Neural progenitor cell (in vitro differentiated cells): ENCODE measurements around the gene TSC2. TPM values are rescaled to one million over a fixed set of nuclear protein-coding genes. Genes with fewer than 3 reads are reported as not detected.

Source experiments
- DNase-seq: peaks from one replicate; pipeline ENCODE4 v3.0.0-alpha.2; 2016; ENCODE audit warnings: low spot score
- H2AFZ ChIP-seq: fragments of 200-600 bp; sonication (generic); replicated peaks from 2 replicates; pipeline ENCODE4 v1.6.1; 2016; ENCODE audit warnings: antibody characterized with exemption
- H3F3A ChIP-seq: fragments of 200-600 bp; sonication (generic); 2 replicates; pipeline ENCODE4 v1.6.1; 2016; ENCODE audit warnings: antibody characterized with exemption, low read depth
- H3K27ac ChIP-seq: fragments of 200-600 bp; sonication (generic); 2 replicates; pipeline ENCODE4 v1.5.1; 2016; ENCODE audit warnings: mild to moderate bottlenecking
- H3K27me3 ChIP-seq: fragments of 200-600 bp; sonication (generic); 2 replicates; pipeline ENCODE4 v1.6.1; 2016; ENCODE audit warnings: mild to moderate bottlenecking, moderate library complexity
- H3K36me3 ChIP-seq: fragments of 200-600 bp; sonication (generic); 2 replicates; pipeline ENCODE4 v1.5.1; 2016
- H3K4me1 ChIP-seq: fragments of 200-600 bp; sonication (generic); 2 replicates; pipeline ENCODE4 v1.6.1; 2016; ENCODE audit warnings: mixed run types
- H3K4me2 ChIP-seq: fragments of 200-600 bp; sonication (generic); 2 replicates; pipeline ENCODE4 v1.6.1; 2016
- H3K4me3 ChIP-seq: fragments of 200-600 bp; sonication (generic); 2 replicates; pipeline ENCODE4 v1.5.1; 2016
- H3K79me2 ChIP-seq: fragments of 200-600 bp; sonication (generic); 2 replicates; pipeline ENCODE4 v1.6.1; 2016; ENCODE audit warnings: low read depth
- H3K9ac ChIP-seq: fragments of 200-600 bp; sonication (generic); 2 replicates; pipeline ENCODE4 v1.6.1; 2016
- H3K9me3 ChIP-seq: fragments of 200-600 bp; sonication (generic); 2 replicates; pipeline ENCODE4 v1.5.1; 2016; ENCODE audit warnings: low read depth
- H4K20me1 ChIP-seq: fragments of 200-600 bp; sonication (generic); 2 replicates; pipeline ENCODE4 v1.6.1; 2016; ENCODE audit warnings: low read depth
- H3K27ac Mint-ChIP-seq: 3 replicates; pipeline ENCODE4 v1.8.0; 2021; ENCODE audit warnings: mixed read lengths
- H3K27me3 Mint-ChIP-seq: 2 replicates; pipeline ENCODE4 v1.8.0; 2022; ENCODE audit warnings: low read depth, mild to moderate bottlenecking, inconsistent platforms, moderate library complexity, mixed read lengths; ENCODE audit not compliant: insufficient read depth
- H3K36me3 Mint-ChIP-seq: 3 replicates; pipeline ENCODE4 v1.8.0; 2021; ENCODE audit warnings: mixed read lengths
- H3K4me1 Mint-ChIP-seq: 3 replicates; pipeline ENCODE4 v1.8.0; 2021; ENCODE audit warnings: mixed read lengths
- H3K4me3 Mint-ChIP-seq: 3 replicates; pipeline ENCODE4 v1.8.0; 2021; ENCODE audit warnings: mild to moderate bottlenecking, moderate library complexity, mixed read lengths
- H3K9me3 Mint-ChIP-seq: 3 replicates; pipeline ENCODE4 v1.8.0; 2020; ENCODE audit warnings: mixed read lengths
- EZH2 ChIP-seq: fragments of 200-600 bp; sonication (generic); IDR thresholded peaks from 2 replicates; pipeline ENCODE4 v1.6.1; 2017; ENCODE audit warnings: antibody characterized with exemption, mild to moderate bottlenecking, moderate library complexity
- EZH2phosphoT487 ChIP-seq: fragments of 200-600 bp; sonication (generic); IDR thresholded peaks from 2 replicates; pipeline ENCODE4 v1.6.1; 2017; ENCODE audit warnings: antibody characterized with exemption
- total RNA-seq: library from RNA; depleted of rRNA; stranded (reverse); fragments of >200 nt; gene quantifications from 2 replicates; pipeline ENCODE4 v1.2.3, GENCODE V29; 2015; ENCODE audit warnings: low replicate concordance
- TF ChIP-seq, protein P1 (sequence below): fragments of 200-600 bp; sonication (generic); IDR thresholded peaks from 2 replicates; pipeline ENCODE4 v1.5.1; 2017; ENCODE audit warnings: antibody characterized with exemption, mild to moderate bottlenecking

The TSC2 gene
- total RNA-seq, 1 donor from 2014 or later, result 55.1 TPM

DNA sequence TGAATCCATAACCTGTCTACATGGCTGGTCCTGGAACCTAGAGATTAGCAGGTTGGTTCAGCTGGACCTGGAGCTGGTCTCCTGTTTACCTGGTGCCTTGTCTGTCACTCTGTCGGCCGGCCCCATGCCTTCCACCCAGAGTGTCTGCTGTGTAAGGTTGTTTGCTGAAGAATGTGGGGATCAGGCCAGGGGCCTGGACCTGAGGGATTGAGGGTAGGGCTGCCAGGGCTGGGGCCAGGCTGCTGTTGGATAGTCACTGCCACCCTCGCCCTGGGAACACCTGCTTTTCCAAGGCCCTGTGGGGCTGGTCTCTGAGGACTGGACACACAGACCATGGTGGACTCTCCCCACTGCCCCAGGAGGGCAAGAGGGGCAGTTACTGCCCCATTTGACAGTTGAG, 19.6 kb upstream of the TSC2 start:
- no peak for DNase-seq
- TF ChIP-seq EZH2phosphoT487, result no peak
- TF ChIP-seq, protein P1, sequence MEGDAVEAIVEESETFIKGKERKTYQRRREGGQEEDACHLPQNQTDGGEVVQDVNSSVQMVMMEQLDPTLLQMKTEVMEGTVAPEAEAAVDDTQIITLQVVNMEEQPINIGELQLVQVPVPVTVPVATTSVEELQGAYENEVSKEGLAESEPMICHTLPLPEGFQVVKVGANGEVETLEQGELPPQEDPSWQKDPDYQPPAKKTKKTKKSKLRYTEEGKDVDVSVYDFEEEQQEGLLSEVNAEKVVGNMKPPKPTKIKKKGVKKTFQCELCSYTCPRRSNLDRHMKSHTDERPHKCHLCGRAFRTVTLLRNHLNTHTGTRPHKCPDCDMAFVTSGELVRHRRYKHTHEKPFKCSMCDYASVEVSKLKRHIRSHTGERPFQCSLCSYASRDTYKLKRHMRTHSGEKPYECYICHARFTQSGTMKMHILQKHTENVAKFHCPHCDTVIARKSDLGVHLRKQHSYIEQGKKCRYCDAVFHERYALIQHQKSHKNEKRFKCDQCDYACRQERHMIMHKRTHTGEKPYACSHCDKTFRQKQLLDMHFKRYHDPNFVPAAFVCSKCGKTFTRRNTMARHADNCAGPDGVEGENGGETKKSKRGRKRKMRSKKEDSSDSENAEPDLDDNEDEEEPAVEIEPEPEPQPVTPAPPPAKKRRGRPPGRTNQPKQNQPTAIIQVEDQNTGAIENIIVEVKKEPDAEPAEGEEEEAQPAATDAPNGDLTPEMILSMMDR, result no peak
- TF ChIP-seq EZH2, result no peak
- Mint-ChIP-seq H3K36me3 (no peaks in the 10 kb centered on the region), H3K27me3 (peaks cover 13% of the 10 kb centered on the region), H3K27ac (no peak overlapping the region), H3K4me1 (peaks cover 16% of the 10 kb centered on the region), H3K4me3 (peak overlapping the region; percentile 67), H3K9me3 (no peaks in the 10 kb centered on the region)
- H3K9ac ChIP-seq, result no peak overlapping the region
- peaks cover 6% of the 10 kb centered on the region for H3K4me1 ChIP-seq
- H3F3A ChIP-seq, result peaks cover 13% of the 10 kb centered on the region
- peaks cover 55% of the 10 kb centered on the region for H3K27me3 ChIP-seq
- H3K9me3 ChIP-seq, result no peaks in the 10 kb centered on the region
- H2AFZ ChIP-seq, result no peak overlapping the region
- no peak overlapping the region for H3K27ac ChIP-seq
- H3K4me2 ChIP-seq, result no peak overlapping the region
- no peaks in the 10 kb centered on the region for H3K36me3 ChIP-seq
- H4K20me1 ChIP-seq, result peaks cover 5% of the 10 kb centered on the region
- no peak overlapping the region for H3K4me3 ChIP-seq
- H3K79me2 ChIP-seq, result no peaks in the 10 kb centered on the region

DNA sequence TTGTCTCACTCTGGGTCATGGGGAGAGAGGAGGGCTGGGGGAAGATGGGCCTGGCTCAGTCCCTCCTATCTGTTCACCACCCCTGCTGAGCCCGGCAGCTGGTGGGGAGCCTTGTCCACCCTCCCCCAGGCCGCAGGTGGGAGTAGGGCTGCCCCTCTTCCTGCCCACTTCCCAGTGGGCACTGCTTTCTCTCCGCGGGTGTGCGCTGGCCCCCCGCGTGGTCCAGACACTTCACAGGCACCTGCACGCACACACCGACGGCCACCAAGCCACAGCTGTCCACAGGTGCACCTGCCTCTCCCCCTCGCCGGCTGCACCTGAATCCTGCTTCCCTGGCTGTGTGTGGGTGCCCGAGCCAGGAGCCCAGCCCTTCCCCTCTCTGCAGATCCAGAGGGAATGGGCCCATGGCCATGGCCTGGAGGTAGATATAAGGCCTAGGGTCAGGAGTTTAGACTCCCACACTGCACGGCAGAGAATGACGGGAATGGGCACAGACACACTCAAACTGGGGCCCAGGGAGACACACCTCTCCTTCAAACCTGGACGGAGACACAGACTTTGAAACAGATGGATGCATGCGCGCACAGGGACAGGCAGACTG, 19.1 kb upstream of the TSC2 start:
- no peak for DNase-seq
- TF ChIP-seq EZH2 (no peak), EZH2phosphoT487 (no peak)
- TF ChIP-seq, protein P1, result no peak
- H3K27ac ChIP-seq, result no peak overlapping the region
- no peak overlapping the region for H3K9ac ChIP-seq
- Mint-ChIP-seq H3K36me3 (no peaks in the 10 kb centered on the region), H3K9me3 (no peaks in the 10 kb centered on the region), H3K27ac (peak overlapping the region; percentile 42), H3K4me1 (peaks cover 14% of the 10 kb centered on the region), H3K4me3 (no peak overlapping the region), H3K27me3 (peaks cover 11% of the 10 kb centered on the region)
- peaks cover 51% of the 10 kb centered on the region for H3K27me3 ChIP-seq
- H3K9me3 ChIP-seq, result no peaks in the 10 kb centered on the region
- peaks cover 13% of the 10 kb centered on the region for H3F3A ChIP-seq
- H3K4me1 ChIP-seq, result peaks cover 6% of the 10 kb centered on the region
- H4K20me1 ChIP-seq, result peaks cover 5% of the 10 kb centered on the region
- H3K4me3 ChIP-seq, result no peak overlapping the region
- no peak overlapping the region for H3K4me2 ChIP-seq
- no peak overlapping the region for H2AFZ ChIP-seq
- H3K36me3 ChIP-seq, result no peaks in the 10 kb centered on the region
- H3K79me2 ChIP-seq, result no peaks in the 10 kb centered on the region

DNA sequence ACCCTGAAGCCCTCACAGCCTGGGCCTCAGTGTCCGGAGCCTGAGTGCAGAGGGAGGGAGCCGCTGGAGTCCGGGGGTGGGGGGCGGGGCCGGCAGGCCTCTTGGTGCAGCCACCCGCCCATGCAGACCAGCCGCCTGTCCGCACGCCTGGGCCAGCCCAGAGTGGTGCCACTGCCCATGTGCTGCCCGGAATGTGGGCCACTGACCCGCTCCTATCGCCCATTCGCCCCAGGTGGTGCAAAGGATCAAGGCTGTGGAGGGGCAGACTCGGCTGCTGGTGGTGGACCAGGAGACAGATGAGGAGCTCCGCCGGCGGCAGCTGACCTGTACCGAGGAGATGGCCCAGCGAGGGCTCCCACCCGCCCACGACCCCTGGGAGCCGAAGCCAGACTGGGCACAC, 18.4 kb upstream of the TSC2 start:
- Mint-ChIP-seq H3K4me3 (no peak overlapping the region), H3K9me3 (no peaks in the 10 kb centered on the region), H3K36me3 (no peaks in the 10 kb centered on the region), H3K4me1 (peaks cover 10% of the 10 kb centered on the region), H3K27me3 (peaks cover 11% of the 10 kb centered on the region), H3K27ac (no peak overlapping the region)
- peaks cover 13% of the 10 kb centered on the region for H3F3A ChIP-seq
- H3K4me3 ChIP-seq, result no peak overlapping the region
- H4K20me1 ChIP-seq, result peaks cover 5% of the 10 kb centered on the region
- H3K4me1 ChIP-seq, result peaks cover 6% of the 10 kb centered on the region
- no peaks in the 10 kb centered on the region for H3K9me3 ChIP-seq
- no peak overlapping the region for H3K4me2 ChIP-seq
- TF ChIP-seq EZH2 (no peak), EZH2phosphoT487 (no peak)
- no peaks in the 10 kb centered on the region for H3K79me2 ChIP-seq
- H3K9ac ChIP-seq, result no peak overlapping the region
- peaks cover 45% of the 10 kb centered on the region for H3K27me3 ChIP-seq
- no peak overlapping the region for H2AFZ ChIP-seq
- H3K36me3 ChIP-seq, result no peaks in the 10 kb centered on the region
- no peak overlapping the region for H3K27ac ChIP-seq
- DNase-seq, result no peak

DNA sequence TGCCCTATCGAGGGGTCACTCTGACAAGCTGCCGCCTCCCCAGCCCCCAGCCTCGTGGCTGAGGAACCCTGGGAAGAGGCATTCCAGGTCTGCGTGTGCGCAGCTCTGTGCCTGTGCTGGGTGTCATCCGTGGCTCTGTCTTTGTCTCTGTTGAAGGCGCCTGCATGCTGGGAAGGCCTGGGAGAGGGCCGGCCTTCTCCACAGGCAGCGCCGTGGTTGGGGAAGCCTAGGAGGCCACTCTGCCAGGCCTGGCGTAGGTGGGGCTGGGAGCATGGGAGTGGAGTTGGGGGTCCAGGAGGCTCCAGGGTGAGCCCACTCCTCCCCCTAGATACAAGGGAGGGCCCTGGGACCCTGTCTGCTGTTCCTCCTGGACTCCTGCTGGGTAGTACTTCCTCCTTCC, 17.7 kb upstream of the TSC2 start:
- peaks cover 9% of the 10 kb centered on the region for H3K27me3 Mint-ChIP-seq
- peaks cover 10% of the 10 kb centered on the region for H3K4me1 Mint-ChIP-seq
- H3K9me3 Mint-ChIP-seq, result no peaks in the 10 kb centered on the region
- peaks cover 5% of the 10 kb centered on the region for H4K20me1 ChIP-seq
- no peak overlapping the region for H3K4me3 ChIP-seq
- no peak for DNase-seq
- peaks cover 6% of the 10 kb centered on the region for H3K4me1 ChIP-seq
- H3K27me3 ChIP-seq, result peaks cover 38% of the 10 kb centered on the region
- H3K9ac ChIP-seq, result no peak overlapping the region
- no peaks in the 10 kb centered on the region for H3K36me3 ChIP-seq
- H3K27ac Mint-ChIP-seq, result no peak overlapping the region
- no peak overlapping the region for H3K27ac ChIP-seq
- no peak overlapping the region for H3K4me2 ChIP-seq
- H3F3A ChIP-seq, result peaks cover 13% of the 10 kb centered on the region
- TF ChIP-seq, protein P1, result no peak
- no peak for TF ChIP-seq EZH2phosphoT487
- TF ChIP-seq EZH2, result no peak
- H3K4me3 Mint-ChIP-seq, result no peak overlapping the region
- H3K36me3 Mint-ChIP-seq, result no peaks in the 10 kb centered on the region
- no peak overlapping the region for H2AFZ ChIP-seq
- no peaks in the 10 kb centered on the region for H3K9me3 ChIP-seq
- H3K79me2 ChIP-seq, result no peaks in the 10 kb centered on the region
